Hematopoietic multipotent progenitor cell treated with erythropoietin and hydrocortisone succinate and interleukin-3 and kit ligand, for 6 days (in vitro differentiated cells): ENCODE data around the gene OCLN.
"Not testable (repeated sequence)": the region's sequence is repeated elsewhere in the genome, so short reads cannot be mapped to it uniquely, and the experiment has no call there.

Experiments used
- DNase-seq: peaks from one replicate; pipeline ENCODE4 v3.0.0-alpha.2; 2015

OCLN gene

GRCh38 chr5:69530561-69531405 lies 38.2 kb downstream of the OCLN start:
- no peak for DNase-seq

- DNase-seq, result no peak
These were observed 38.8 kb downstream of the OCLN start for GRCh38 chr5:69531406-69531801.

- DNase-seq, result not testable (repeated sequence)
These were observed 45.3 kb downstream of the OCLN start for GRCh38 chr5:69537911-69538310.

GRCh38 chr5:69538735-69539134 lies 46.1 kb downstream of the OCLN start:
- DNase-seq, result not testable (repeated sequence)

- not testable (repeated sequence) for DNase-seq
These were observed 48.8 kb downstream of the OCLN start for GRCh38 chr5:69541347-69541746.

- not testable (repeated sequence) for DNase-seq
These were observed 50.4 kb downstream of the OCLN start for GRCh38 chr5:69542838-69543618.

GRCh38 chr5:69544602-69545001 lies 52.0 kb downstream of the OCLN start:
- not testable (repeated sequence) for DNase-seq

GRCh38 chr5:69559908-69560330 lies 67.3 kb downstream of the OCLN start, which contains the start of gene GTF2H2C:
Gene GTF2H2C (plus strand): TSS chr5:69560191. CDS start chr5:69565133, 4,942 bp downstream.
- peak; percentile 84 for DNase-seq

- not testable (repeated sequence) for DNase-seq
These were observed 68.2 kb downstream of the OCLN start for GRCh38 chr5:69560587-69561431.

- not testable (repeated sequence) for DNase-seq
These were observed 73.6 kb downstream of the OCLN start for GRCh38 chr5:69566172-69566571.

GRCh38 chr5:69568072-69568471 lies 75.5 kb downstream of the OCLN start:
- not testable (repeated sequence) for DNase-seq

GRCh38 chr5:69583356-69583755 lies 90.8 kb downstream of the OCLN start:
- not testable (repeated sequence) for DNase-seq

GRCh38 chr5:69596114-69596840 lies 103.7 kb downstream of the OCLN start:
- DNase-seq, result not testable (repeated sequence)

GRCh38 chr5:69601947-69602346 lies 109.4 kb downstream of the OCLN start:
- DNase-seq, result not testable (repeated sequence)

GRCh38 chr5:69606839-69607238 lies 114.2 kb downstream of the OCLN start:
- DNase-seq, result not testable (repeated sequence)
